ENCODE data around the gene PTCH2. TPM values are rescaled to one million over a fixed set of nuclear protein-coding genes. Genes with fewer than 3 reads are reported as not detected.

PTCH2 gene
- total RNA-seq, 4 donors from 2014 or later = 1.2 to 2.4 (median 1.5) TPM

DNA sequence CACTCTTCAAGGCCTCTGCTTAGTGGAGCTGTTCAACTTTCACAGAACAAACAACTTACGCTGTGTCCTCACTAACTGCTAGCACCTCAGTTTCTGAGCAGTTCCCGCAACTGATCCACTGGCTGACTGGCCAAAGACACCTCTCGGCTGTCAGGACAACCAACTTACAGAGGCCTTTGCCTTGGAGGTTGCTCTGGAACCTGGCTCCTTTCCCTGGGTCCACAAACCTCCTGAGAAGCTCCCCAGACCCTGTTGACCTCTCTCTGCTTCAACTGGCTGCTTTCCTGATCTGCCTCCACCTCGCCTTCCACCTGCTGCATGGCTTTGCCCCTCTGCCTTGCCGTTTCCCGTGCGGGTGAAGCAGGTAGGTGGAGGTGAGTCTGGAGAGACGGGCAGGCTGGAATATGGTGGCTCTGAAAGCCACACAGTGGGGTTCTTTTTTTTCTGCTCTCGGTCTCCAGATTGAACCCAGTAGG is 21.8 kb downstream of the PTCH2 start:
- TF ChIP-seq POLR2A (IDR thresholded peaks at IDR 0.05) = no peak
- no peak for TF ChIP-seq POLR2AphosphoS5 (IDR thresholded peaks at IDR 0.05)
- H3K36me3 ChIP-seq = no peaks in the 10 kb centered on the region
- no peak for DNase-seq (ENCODE audit: low spot score in 2 of 2)
- H3K27me3 ChIP-seq = no peaks in the 10 kb centered on the region
- peaks cover 22% of the 10 kb centered on the region for H3K4me1 ChIP-seq
- H3K9me3 ChIP-seq = no peaks in the 10 kb centered on the region
- 87% methylated on average over 9 of the region's 9 CpGs for WGBS
- no peak overlapping the region for H3K4me3 ChIP-seq
- peak overlapping the region; percentile 91 for H3K27ac ChIP-seq

DNA sequence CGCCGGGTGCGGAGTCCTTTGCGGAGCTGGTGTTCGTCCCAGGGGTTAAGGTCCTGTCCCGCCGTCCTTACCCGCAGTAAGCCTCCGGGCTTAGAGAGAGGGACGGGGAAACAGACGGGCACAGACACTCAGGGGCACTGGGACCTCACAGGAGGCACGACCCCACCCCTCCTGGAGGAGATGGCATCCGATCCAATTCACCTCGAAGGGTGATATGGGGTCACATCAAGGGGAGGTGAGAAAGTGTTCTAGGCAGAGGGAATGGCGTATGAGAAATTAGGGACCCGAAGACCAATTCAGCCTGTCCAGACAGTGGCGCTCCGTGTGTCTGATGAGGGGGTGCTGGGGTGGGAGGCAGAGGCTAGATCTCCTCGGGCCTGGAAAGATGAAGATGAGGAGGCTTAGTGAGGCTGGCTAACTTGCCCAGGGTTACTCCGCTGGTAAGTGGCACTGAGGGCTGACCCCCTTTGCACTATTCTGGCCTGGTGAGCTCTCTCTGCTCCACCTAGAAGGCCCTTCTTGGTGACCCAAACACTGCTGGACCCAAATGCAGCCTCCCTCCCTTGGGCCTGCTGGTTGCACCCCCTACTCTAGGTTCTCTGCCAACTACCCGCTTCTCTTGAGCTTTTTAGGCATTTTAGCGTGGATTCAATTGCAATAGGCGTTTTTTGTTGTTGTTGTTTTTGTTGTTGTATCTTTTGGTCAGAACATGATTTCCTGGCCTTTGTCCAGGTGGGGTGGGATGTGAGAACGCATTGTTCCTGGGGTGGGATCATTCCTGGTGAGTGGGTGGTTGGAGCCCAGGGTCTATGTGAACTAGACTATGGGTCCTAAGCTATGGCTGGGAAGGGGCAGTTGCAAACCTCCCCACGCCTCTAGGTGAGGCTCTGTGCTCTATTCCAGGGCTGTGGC is 22.5 kb downstream of the PTCH2 start:
- WGBS = 43% methylated on average over 16 of the region's 25 CpGs
- H3K27me3 ChIP-seq = no peaks in the 10 kb centered on the region
- peak in 1 of 2 donors; percentile 74 for DNase-seq (ENCODE audit: low spot score in 2 of 2)
- TF ChIP-seq EP300 (IDR thresholded peaks at IDR 0.05) = no peak
- no peak for TF ChIP-seq POLR2A (IDR thresholded peaks at IDR 0.05)
- TF ChIP-seq, protein P1, sequence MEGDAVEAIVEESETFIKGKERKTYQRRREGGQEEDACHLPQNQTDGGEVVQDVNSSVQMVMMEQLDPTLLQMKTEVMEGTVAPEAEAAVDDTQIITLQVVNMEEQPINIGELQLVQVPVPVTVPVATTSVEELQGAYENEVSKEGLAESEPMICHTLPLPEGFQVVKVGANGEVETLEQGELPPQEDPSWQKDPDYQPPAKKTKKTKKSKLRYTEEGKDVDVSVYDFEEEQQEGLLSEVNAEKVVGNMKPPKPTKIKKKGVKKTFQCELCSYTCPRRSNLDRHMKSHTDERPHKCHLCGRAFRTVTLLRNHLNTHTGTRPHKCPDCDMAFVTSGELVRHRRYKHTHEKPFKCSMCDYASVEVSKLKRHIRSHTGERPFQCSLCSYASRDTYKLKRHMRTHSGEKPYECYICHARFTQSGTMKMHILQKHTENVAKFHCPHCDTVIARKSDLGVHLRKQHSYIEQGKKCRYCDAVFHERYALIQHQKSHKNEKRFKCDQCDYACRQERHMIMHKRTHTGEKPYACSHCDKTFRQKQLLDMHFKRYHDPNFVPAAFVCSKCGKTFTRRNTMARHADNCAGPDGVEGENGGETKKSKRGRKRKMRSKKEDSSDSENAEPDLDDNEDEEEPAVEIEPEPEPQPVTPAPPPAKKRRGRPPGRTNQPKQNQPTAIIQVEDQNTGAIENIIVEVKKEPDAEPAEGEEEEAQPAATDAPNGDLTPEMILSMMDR (IDR thresholded peaks at IDR 0.05) = no peak
- no peak for TF ChIP-seq POLR2AphosphoS5 (IDR thresholded peaks at IDR 0.05)
- H3K36me3 ChIP-seq = no peaks in the 10 kb centered on the region
- H3K9me3 ChIP-seq = no peaks in the 10 kb centered on the region
- H3K4me1 ChIP-seq = peaks cover 26% of the 10 kb centered on the region
- H3K27ac ChIP-seq = peak overlapping the region; percentile 91
- peak overlapping the region; percentile 57 for H3K4me3 ChIP-seq

DNA sequence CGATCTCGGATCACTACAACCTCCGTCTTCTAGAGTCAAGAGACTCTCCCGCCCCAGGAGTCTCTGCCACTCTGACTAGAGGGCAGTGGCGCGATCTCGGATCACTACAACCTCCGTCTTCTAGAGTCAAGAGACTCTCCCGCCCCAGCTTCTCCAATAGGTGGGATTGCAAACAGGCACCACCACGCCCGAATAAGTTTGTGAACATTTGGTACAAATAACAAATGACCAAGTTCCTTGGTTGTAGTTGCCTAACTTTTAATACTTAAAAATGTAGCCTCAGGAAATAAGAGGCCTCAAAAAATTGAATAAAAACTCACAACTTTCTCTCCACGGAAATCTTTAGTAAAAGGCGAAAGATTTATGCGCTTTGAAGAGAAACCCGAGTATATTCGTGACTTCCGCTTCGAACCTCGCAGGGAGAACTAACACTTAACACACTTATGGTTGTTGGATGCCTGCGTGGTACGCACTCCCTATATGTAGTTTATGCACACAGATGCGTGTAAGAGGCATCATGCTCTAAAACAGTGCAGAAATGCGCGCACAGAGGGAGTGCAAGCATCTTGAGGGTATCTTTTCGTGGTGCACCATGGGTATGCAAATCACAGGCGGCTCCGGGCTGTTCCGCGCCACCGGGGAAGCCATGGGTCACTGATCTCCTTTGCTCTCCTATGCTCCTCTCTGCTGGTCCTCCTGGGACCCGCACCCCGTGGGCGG is 23.3 kb downstream of the PTCH2 start:
- 2% methylated on average over 33 of the region's 33 CpGs for WGBS
- no peak for TF ChIP-seq EP300 (IDR thresholded peaks at IDR 0.05)
- TF ChIP-seq POLR2A (IDR thresholded peaks at IDR 0.05) = peak; percentile 87 to 88
- peak; percentile 63 to 86 (median 65) for TF ChIP-seq POLR2AphosphoS5 (IDR thresholded peaks at IDR 0.05)
- TF ChIP-seq, protein P1 (IDR thresholded peaks at IDR 0.05) = no peak
- H3K4me3 ChIP-seq = peak overlapping the region; percentile 57
- no peaks in the 10 kb centered on the region for H3K36me3 ChIP-seq
- no peaks in the 10 kb centered on the region for H3K9me3 ChIP-seq
- H3K27ac ChIP-seq = peak overlapping the region; percentile 91
- H3K27me3 ChIP-seq = no peaks in the 10 kb centered on the region
- DNase-seq (ENCODE audit: low spot score in 2 of 2) = peak; percentile 90 to 93
- peaks cover 34% of the 10 kb centered on the region for H3K4me1 ChIP-seq

DNA sequence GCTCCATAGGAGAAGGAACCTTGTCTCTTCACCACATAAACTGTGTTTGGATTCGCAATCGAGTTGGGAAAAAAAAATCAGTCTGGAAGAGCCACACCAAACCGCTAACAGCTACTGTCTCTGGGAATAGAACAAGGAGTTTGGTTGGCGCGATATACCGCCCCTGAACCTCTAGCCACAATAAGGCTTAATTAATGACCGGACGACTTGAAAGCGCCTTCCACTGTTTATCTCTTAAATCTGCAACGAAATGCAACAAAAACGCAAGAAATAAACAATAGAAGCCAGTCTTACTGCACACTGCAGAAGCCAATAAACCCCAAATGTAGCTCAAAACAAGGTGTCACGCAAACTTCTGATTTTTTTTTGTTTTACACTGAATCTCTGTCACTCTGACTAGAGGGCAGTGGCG is 23.9 kb downstream of the PTCH2 start:
- H3K27me3 ChIP-seq = no peaks in the 10 kb centered on the region
- DNase-seq (ENCODE audit: low spot score in 2 of 2) = peak in 1 of 2 donors; percentile 39
- no peaks in the 10 kb centered on the region for H3K9me3 ChIP-seq
- H3K4me1 ChIP-seq = peaks cover 39% of the 10 kb centered on the region
- peak overlapping the region; percentile 57 for H3K4me3 ChIP-seq
- TF ChIP-seq, protein P1 (IDR thresholded peaks at IDR 0.05) = no peak
- TF ChIP-seq POLR2A (IDR thresholded peaks at IDR 0.05) = no peak
- TF ChIP-seq EP300 (IDR thresholded peaks at IDR 0.05) = no peak
- no peak for TF ChIP-seq POLR2AphosphoS5 (IDR thresholded peaks at IDR 0.05)
- H3K27ac ChIP-seq = peak overlapping the region; percentile 91
- WGBS = 12% methylated on average over 13 of the region's 13 CpGs
- H3K36me3 ChIP-seq = no peaks in the 10 kb centered on the region

DNA sequence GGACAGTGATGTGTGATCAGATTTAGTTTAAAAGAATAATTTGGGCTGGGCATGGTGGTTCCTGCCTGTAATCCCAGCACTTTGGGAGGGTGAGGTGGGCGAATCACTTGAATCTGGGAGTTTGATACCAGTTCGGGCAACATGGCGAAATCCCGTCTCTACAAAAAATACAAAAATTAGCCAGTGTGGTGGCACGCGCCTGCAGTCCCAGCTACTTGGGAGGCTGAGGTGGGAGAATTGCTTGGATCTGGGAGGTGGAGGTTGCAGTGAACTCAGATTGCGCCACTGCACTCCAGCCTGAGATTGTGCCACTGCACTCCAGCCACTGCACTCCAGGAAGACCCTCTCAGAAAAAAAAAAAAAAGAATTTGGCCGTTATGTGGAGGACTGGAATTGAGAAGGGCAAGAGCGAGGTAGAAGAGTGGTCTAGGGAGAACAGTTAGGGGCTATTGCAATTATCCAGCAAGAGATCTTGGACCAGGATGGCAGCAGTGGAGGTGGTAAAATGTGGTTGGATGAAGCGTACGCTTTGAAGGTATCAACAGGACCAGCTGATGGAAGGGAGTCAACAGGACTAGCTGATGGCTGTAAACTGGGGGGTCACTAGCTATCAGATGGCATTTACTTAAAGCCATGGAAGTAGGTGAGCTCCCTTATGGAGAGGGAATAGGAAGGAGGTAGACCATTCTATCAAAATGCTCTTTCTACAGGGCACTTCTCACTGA is 25.1 kb downstream of the PTCH2 start:
- 93% methylated on average over 11 of the region's 11 CpGs for WGBS
- H3K36me3 ChIP-seq = no peaks in the 10 kb centered on the region
- peaks cover 51% of the 10 kb centered on the region for H3K4me1 ChIP-seq
- no peak overlapping the region for H3K4me3 ChIP-seq
- H3K27ac ChIP-seq = peak overlapping the region; percentile 26
- no peaks in the 10 kb centered on the region for H3K27me3 ChIP-seq
- TF ChIP-seq, protein P1 (IDR thresholded peaks at IDR 0.05) = no peak
- TF ChIP-seq EP300 (IDR thresholded peaks at IDR 0.05) (no peak), POLR2AphosphoS5 (IDR thresholded peaks at IDR 0.05) (no peak), POLR2A (IDR thresholded peaks at IDR 0.05) (no peak)
- peak in 1 of 2 donors; percentile 41 for DNase-seq (ENCODE audit: low spot score in 2 of 2)
- H3K9me3 ChIP-seq = no peaks in the 10 kb centered on the region
